HCT116 (cell line): ENCODE results near the gene GNAT2. TPM values are rescaled to one million over a fixed set of nuclear protein-coding genes. Genes with fewer than 3 reads are reported as not detected.

ENCODE experiments used
- ATAC-seq: fragments of 200-7000 bp; cut with Tn5 transposase; 2 replicates; pipeline ENCODE4 v1.9.1; 2020; ENCODE audit warnings: mild to moderate bottlenecking, moderate library complexity
- BruUV-seq: library from RNA; stranded (reverse); fragments of 400-500 nt; replicated peaks from 2 replicates; lab custom pipeline; 2021; lab: Mats Ljungman, UMichigan
- CTCF ChIA-PET: fragments of 300-600 bp; sonication (Branson Sonifier 250); formaldehyde crosslinking; loops from one replicate; lab custom pipeline; 2021; ENCODE audit warnings: antibody characterized with exemption; lab: Charles Lee
- POLR2A ChIA-PET: fragments of 300-600, 350-600 bp; sonication (Branson Sonifier 250); formaldehyde crosslinking; loops from one replicate; lab custom pipeline; 2021; ENCODE audit warnings: antibody characterized with exemption; lab: Charles Lee
- RAD21 ChIA-PET, 2 experiments: fragments of 300-600 bp; sonication (Branson Sonifier 250); formaldehyde crosslinking; loops; one replicate each; lab custom pipeline; 2023; ENCODE audit warnings: low total read pairs in 2 of 2; ENCODE audit not compliant: uncharacterized antibody in 2 of 2, unreplicated experiment in 2 of 2, low non-redundant PET in 1 of 2; lab: Charles Lee
- DNase-seq: peaks from one replicate; pipeline ENCODE4 v3.0.0-alpha.2; 2010; ENCODE audit warnings: low read depth, low spot score
- H2AFZ ChIP-seq: fragments of 200-600 bp; shearing (Covaris generic), sonication (generic); 2 replicates; pipeline ENCODE4 v1.6.1; 2017; ENCODE audit warnings: low read depth, mixed run types, mixed read lengths, antibody characterized with exemption, low read length; ENCODE audit not compliant: poor library complexity, severe bottlenecking
- H3K27ac ChIP-seq: 2 replicates; pipeline ENCODE4 v1.5.1; 2012; ENCODE audit warnings: low read depth, low read length
- H3K27me3 ChIP-seq: fragments of 200-600 bp; sonication (generic); 2 replicates; pipeline ENCODE4 v1.6.1; 2016; ENCODE audit warnings: mixed run types, low read length, mixed read lengths; ENCODE audit not compliant: insufficient read depth
- H3K36me3 ChIP-seq, 2 experiments: fragments of 200-500 bp in 1 of 2; fragments of 200-600 bp in 1 of 2; sonication (Bioruptor generic) in 1 of 2; sonication (generic) in 1 of 2; 2 replicates each; pipeline versions ENCODE4 v1.5.1 to v1.6.1; 2014 to 2016; ENCODE audit warnings: low read length in 2 of 2, inconsistent platforms in 1 of 2, mixed read lengths in 1 of 2, mixed run types in 1 of 2; ENCODE audit not compliant: insufficient read depth in 2 of 2, control insufficient read depth in 1 of 2
- H3K4me1 ChIP-seq, 2 experiments: fragments of 200-600 bp in 1 of 2; sonication (generic) in 1 of 2; 2 replicates each; pipeline versions ENCODE4 v1.5.1 to v1.6.1; 2012 to 2017; ENCODE audit warnings: low read length in 2 of 2, inconsistent platforms in 1 of 2, mild to moderate bottlenecking in 1 of 2, mixed read lengths in 1 of 2, mixed run types in 1 of 2, moderate library complexity in 1 of 2; ENCODE audit not compliant: insufficient read depth in 2 of 2, control insufficient read depth in 1 of 2
- H3K4me2 ChIP-seq: fragments of 200-600 bp; sonication (generic); 2 replicates; pipeline ENCODE4 v1.6.1; 2017; ENCODE audit warnings: mixed run types, low read length, mixed read lengths
- H3K4me3 ChIP-seq, 2 experiments: fragments of 200-600 bp in 1 of 2; sonication (generic) in 1 of 2; replicated peaks in 1 of 2; 2 replicates each; pipeline ENCODE4 v1.5.1; 2011 to 2016; ENCODE audit warnings: low read length in 2 of 2, control low read depth in 1 of 2, low read depth in 1 of 2, mild to moderate bottlenecking in 1 of 2, mixed read lengths in 1 of 2, mixed run types in 1 of 2
- H3K79me2 ChIP-seq: fragments of 200-600 bp; sonication (generic); 2 replicates; pipeline ENCODE4 v1.6.1; 2017; ENCODE audit warnings: mild to moderate bottlenecking, mixed run types, low read length, moderate library complexity, mixed read lengths; ENCODE audit not compliant: insufficient read depth
- H3K9ac ChIP-seq: fragments of 200-600 bp; sonication (generic); 2 replicates; pipeline ENCODE4 v1.6.1; 2016; ENCODE audit warnings: low read length, mixed read lengths
- H3K9me2 ChIP-seq: fragments of 200-600 bp; sonication (generic), shearing (Covaris generic); 2 replicates; pipeline ENCODE4 v1.6.1; 2017; ENCODE audit warnings: mixed run types, mild to moderate bottlenecking, moderate library complexity; ENCODE audit not compliant: insufficient read depth
- H3K9me3 ChIP-seq, 2 experiments: fragments of 200-500 bp in 1 of 2; fragments of 200-600 bp in 1 of 2; sonication (Bioruptor generic) in 1 of 2; sonication (generic) in 1 of 2; 2 replicates each; pipeline ENCODE4 v1.6.1; 2014 to 2017; ENCODE audit warnings: low read length in 2 of 2, mixed read lengths in 2 of 2, inconsistent platforms in 1 of 2, low read depth in 1 of 2, mild to moderate bottlenecking in 1 of 2, mixed run types in 1 of 2, moderate library complexity in 1 of 2; ENCODE audit not compliant: control insufficient read depth in 1 of 2, insufficient read depth in 1 of 2
- H4K20me1 ChIP-seq: fragments of 200-600 bp; sonication (generic), shearing (Covaris generic); 2 replicates; pipeline ENCODE4 v1.6.1; 2017; ENCODE audit warnings: mixed run types, mild to moderate bottlenecking, moderate library complexity; ENCODE audit not compliant: insufficient read depth
- CBX3 ChIP-seq: IDR thresholded peaks from 2 replicates; pipeline ENCODE4 v1.6.1; 2012; ENCODE audit warnings: low read depth
- ELF1 ChIP-seq: IDR thresholded peaks from 2 replicates; pipeline ENCODE4 v1.6.1; 2012; ENCODE audit warnings: low read depth, borderline replicate concordance
- EZH2 ChIP-seq: fragments of 200-600 bp; sonication (generic); IDR thresholded peaks from 2 replicates; pipeline ENCODE4 v1.6.1; 2017; ENCODE audit warnings: antibody characterized with exemption, mixed run types
- FOSL1 ChIP-seq: IDR thresholded peaks from 2 replicates; pipeline ENCODE4 v1.6.1; 2012; ENCODE audit warnings: low read depth
- POLR2A ChIP-seq: IDR thresholded peaks from 2 replicates; pipeline ENCODE4 v1.7.0; 2011; ENCODE audit warnings: borderline replicate concordance; ENCODE audit not compliant: insufficient read depth, insufficient read length; ENCODE audit errors: extremely low read depth
- POLR2AphosphoS5 ChIP-seq: IDR thresholded peaks from 2 replicates; pipeline ENCODE4 v1.6.1; 2011; ENCODE audit warnings: mild to moderate bottlenecking, low read depth, low read length, moderate library complexity
- RAD21 ChIP-seq: IDR thresholded peaks from 2 replicates; pipeline ENCODE4 v1.6.1; 2012; ENCODE audit warnings: low read depth, mild to moderate bottlenecking
- SIN3A ChIP-seq: IDR thresholded peaks from 2 replicates; pipeline ENCODE4 v1.6.1; 2012; ENCODE audit warnings: low read depth
- SP1 ChIP-seq: IDR thresholded peaks from 2 replicates; pipeline ENCODE4 v1.6.1; 2012; ENCODE audit warnings: low read depth
- intact Hi-C: fragments of 100-400 bp; cut with micrococcal nuclease; formaldehyde crosslinking; loops from 2 replicates; pipeline ENCODE4 v1.10.0; 2022
- total RNA-seq: library from RNA; stranded (reverse); gene quantifications from one replicate; pipeline ENCODE4 v1.2.1, GENCODE V29; 2021; ENCODE audit not compliant: unreplicated experiment
- TF ChIP-seq, protein P1 (sequence below), 3 experiments: fragments of 200-600 bp in 1 of 3; sonication (generic) in 1 of 3; IDR thresholded peaks in 2 of 3; conservative IDR thresholded peaks in 1 of 3; 2 replicates each; pipeline ENCODE4 v1.5.1; 2012 to 2017; ENCODE audit warnings: low read depth in 2 of 3, low read length in 2 of 3, antibody characterized with exemption in 1 of 3, borderline replicate concordance in 1 of 3, control low read depth in 1 of 3, mild to moderate bottlenecking in 1 of 3, mixed read lengths in 1 of 3, mixed run types in 1 of 3, moderate library complexity in 1 of 3; ENCODE audit not compliant: insufficient read depth in 1 of 3
- TF ChIP-seq, protein P2 (sequence below): IDR thresholded peaks from 2 replicates; pipeline ENCODE4 v1.6.1; 2012

Gene GNAT2
- total RNA-seq, 1 experiment from 2014 or later = 0.76 TPM

- ChIA-PET POLR2A (interaction anchor here (1.6 to 2.6 kb wide), 2 partner anchors 15 to 87 kb away, joined by 4 to 11 read pairs; partner anchors contain the start of gene GNAI3), RAD21 (no interaction called here), CTCF (interaction anchor here (1.3 kb wide), 1 partner anchor 14 kb away, joined by 5 read pairs; no protein-coding TSS in a partner anchor)
- no peaks in the 10 kb centered on the region for H3K9me2 ChIP-seq
- intact Hi-C loops = no loop called here
- no peaks in the 10 kb centered on the region for H4K20me1 ChIP-seq
- no peak overlapping the region for H3K4me3 ChIP-seq
- no peak overlapping the region for H3K27ac ChIP-seq
- H3K4me2 ChIP-seq = no peak overlapping the region
- H3K36me3 ChIP-seq = peaks cover 4 to 6% of the 10 kb centered on the region in 2 experiments; a peak in 3 of 4 replicates
- H3K79me2 ChIP-seq = no peaks in the 10 kb centered on the region
- H3K9me3 ChIP-seq = no peaks in the 10 kb centered on the region
- DNase-seq (no peak), ATAC-seq (no peak)
- BruUV-seq = no TSS peak
- TF ChIP-seq ELF1 (no peak), EZH2 (no peak), POLR2A (no peak), SIN3A (no peak), SP1 (no peak), RAD21 (no peak), CBX3 (no peak)
- H2AFZ ChIP-seq = no peak overlapping the region
- H3K9ac ChIP-seq = no peak overlapping the region
- no peaks in the 10 kb centered on the region for H3K27me3 ChIP-seq
- peaks cover 12 to 15% of the 10 kb centered on the region in 2 experiments for H3K4me1 ChIP-seq
Measured at GRCh38 chr1:109634771-109635750, 15.6 kb upstream of the GNAT2 start.

GRCh38 chr1:109634292-109634691, 14.9 kb upstream of the GNAT2 start:
- Histone ChIP-seq H3K9me3 (no peaks in the 10 kb centered on the region), H3K9ac (no peak overlapping the region), H3K4me2 (no peak overlapping the region), H3K4me1 (peaks cover 12% of the 10 kb centered on the region in 2 experiments), H3K36me3 (peaks cover 6 to 11% of the 10 kb centered on the region in 2 experiments; a peak in 3 of 4 replicates), H3K9me2 (no peaks in the 10 kb centered on the region), H3K79me2 (no peaks in the 10 kb centered on the region), H2AFZ (no peak overlapping the region), H4K20me1 (no peaks in the 10 kb centered on the region), H3K27me3 (no peaks in the 10 kb centered on the region), H3K27ac (no peak overlapping the region), H3K4me3 (no peak overlapping the region)
- no TSS peak for BruUV-seq
- ATAC-seq (no peak), DNase-seq (no peak)
- intact Hi-C loops = no loop called here
- CTCF ChIA-PET = no interaction called here
- RAD21 ChIA-PET = no interaction called here
- TF ChIP-seq, protein P1, sequence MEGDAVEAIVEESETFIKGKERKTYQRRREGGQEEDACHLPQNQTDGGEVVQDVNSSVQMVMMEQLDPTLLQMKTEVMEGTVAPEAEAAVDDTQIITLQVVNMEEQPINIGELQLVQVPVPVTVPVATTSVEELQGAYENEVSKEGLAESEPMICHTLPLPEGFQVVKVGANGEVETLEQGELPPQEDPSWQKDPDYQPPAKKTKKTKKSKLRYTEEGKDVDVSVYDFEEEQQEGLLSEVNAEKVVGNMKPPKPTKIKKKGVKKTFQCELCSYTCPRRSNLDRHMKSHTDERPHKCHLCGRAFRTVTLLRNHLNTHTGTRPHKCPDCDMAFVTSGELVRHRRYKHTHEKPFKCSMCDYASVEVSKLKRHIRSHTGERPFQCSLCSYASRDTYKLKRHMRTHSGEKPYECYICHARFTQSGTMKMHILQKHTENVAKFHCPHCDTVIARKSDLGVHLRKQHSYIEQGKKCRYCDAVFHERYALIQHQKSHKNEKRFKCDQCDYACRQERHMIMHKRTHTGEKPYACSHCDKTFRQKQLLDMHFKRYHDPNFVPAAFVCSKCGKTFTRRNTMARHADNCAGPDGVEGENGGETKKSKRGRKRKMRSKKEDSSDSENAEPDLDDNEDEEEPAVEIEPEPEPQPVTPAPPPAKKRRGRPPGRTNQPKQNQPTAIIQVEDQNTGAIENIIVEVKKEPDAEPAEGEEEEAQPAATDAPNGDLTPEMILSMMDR (IDR thresholded peaks at IDR 0.05 in 2 of 3, conservative IDR thresholded peaks at IDR 0.05 in 1 of 3; ENCODE audit: borderline replicate concordance in 1 of 3, insufficient read depth in 1 of 3, low read depth in 2 of 3, low read length in 2 of 3) = no peak
- TF ChIP-seq RAD21 (no peak), FOSL1 (no peak), SP1 (no peak), CBX3 (no peak), POLR2A (no peak), POLR2AphosphoS5 (no peak), ELF1 (no peak)
- TF ChIP-seq, protein P2, sequence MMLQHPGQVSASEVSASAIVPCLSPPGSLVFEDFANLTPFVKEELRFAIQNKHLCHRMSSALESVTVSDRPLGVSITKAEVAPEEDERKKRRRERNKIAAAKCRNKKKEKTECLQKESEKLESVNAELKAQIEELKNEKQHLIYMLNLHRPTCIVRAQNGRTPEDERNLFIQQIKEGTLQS = no peak
- POLR2A ChIA-PET = no interaction called here
